ENCODE data around the gene KLHL6. TPM values are rescaled to one million over a fixed set of nuclear protein-coding genes. Genes with fewer than 3 reads are reported as not detected.

The KLHL6 gene
- total and polyA plus RNA-seq, 2 experiments from 2014 or later = 0.17 TPM; not detected in 1

DNA sequence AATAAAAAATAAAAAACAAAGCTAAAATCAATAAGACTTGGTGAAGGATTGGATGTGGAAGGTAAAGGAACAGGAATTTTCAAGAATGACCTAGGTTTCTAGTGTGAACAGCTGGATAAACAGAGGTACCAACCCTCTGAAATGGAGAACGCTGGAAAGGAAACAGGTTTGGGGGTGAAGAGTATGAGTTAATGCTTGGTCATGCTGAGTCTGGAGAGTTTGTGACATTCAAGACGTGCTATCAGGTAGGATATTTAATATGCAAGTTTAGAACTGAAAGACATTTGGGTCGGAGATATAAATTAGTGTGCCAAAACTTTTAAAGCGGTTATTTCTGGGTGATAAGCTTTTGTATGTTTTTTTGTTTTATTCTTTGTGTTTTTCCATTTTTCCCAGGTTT, 11.4 kb upstream of the KLHL6 start:
- Histone ChIP-seq H3K4me3 (no peak overlapping the region), H2AFZ (no peak overlapping the region), H4K20me1 (ENCODE audit: insufficient read depth, poor library complexity, severe bottlenecking) (no peaks in the 10 kb centered on the region), H3K27ac (no peak overlapping the region), H3K79me2 (no peaks in the 10 kb centered on the region), H3K4me1 (ENCODE audit: insufficient read depth) (no peaks in the 10 kb centered on the region), H3K36me3 (replicated peaks; ENCODE audit: insufficient read depth, low read depth) (no peaks in the 10 kb centered on the region), H3K9me3 (ENCODE audit: low read depth) (no peaks in the 10 kb centered on the region), H3K9me2 (replicated peaks; ENCODE audit: insufficient read depth) (no peaks in the 10 kb centered on the region), H3K4me2 (no peak overlapping the region), H3K27me3 (no peaks in the 10 kb centered on the region)
- 91% methylated on average over 4 of the region's 4 CpGs for whole genome bisulfite sequencing (ENCODE audit: low lambda C conversion rate, missing lambda C conversion rate)
- no peak for DNase-seq (ENCODE audit: low spot score)
- TF ChIP-seq, protein P1, sequence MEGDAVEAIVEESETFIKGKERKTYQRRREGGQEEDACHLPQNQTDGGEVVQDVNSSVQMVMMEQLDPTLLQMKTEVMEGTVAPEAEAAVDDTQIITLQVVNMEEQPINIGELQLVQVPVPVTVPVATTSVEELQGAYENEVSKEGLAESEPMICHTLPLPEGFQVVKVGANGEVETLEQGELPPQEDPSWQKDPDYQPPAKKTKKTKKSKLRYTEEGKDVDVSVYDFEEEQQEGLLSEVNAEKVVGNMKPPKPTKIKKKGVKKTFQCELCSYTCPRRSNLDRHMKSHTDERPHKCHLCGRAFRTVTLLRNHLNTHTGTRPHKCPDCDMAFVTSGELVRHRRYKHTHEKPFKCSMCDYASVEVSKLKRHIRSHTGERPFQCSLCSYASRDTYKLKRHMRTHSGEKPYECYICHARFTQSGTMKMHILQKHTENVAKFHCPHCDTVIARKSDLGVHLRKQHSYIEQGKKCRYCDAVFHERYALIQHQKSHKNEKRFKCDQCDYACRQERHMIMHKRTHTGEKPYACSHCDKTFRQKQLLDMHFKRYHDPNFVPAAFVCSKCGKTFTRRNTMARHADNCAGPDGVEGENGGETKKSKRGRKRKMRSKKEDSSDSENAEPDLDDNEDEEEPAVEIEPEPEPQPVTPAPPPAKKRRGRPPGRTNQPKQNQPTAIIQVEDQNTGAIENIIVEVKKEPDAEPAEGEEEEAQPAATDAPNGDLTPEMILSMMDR (IDR thresholded peaks at IDR 0.05; ENCODE audit: poor library complexity) = no peak
- TF ChIP-seq EZH2 (IDR thresholded peaks at IDR 0.05; ENCODE audit: borderline replicate concordance) (no peak), EZH2phosphoT487 (IDR thresholded peaks at IDR 0.05; ENCODE audit: low read depth, severe bottlenecking, unreplicated experiment) (no peak)

DNA sequence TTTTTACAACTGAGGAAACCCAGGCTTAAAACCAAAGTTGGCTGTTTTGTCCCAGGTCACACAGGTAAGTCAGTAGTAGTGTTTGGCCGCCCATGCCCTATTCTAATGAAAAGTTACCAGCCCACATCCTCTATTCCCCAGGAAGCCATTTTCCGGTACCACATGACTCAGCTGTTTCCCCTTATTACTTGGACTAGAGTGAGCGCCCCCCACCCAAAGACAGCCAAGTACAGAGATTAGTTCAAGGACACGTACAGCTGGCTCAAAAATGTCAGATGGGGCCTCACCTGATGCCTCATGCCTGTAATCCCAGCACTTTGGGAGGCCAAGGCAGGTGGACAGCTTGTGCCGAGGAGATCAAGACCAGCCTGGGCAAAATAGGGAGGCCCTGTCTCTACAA, 8.5 kb upstream of the KLHL6 start:
- WGBS (ENCODE audit: low lambda C conversion rate, missing lambda C conversion rate) = 84% methylated on average over 5 of the region's 5 CpGs
- no peak overlapping the region for H2AFZ ChIP-seq

DNA sequence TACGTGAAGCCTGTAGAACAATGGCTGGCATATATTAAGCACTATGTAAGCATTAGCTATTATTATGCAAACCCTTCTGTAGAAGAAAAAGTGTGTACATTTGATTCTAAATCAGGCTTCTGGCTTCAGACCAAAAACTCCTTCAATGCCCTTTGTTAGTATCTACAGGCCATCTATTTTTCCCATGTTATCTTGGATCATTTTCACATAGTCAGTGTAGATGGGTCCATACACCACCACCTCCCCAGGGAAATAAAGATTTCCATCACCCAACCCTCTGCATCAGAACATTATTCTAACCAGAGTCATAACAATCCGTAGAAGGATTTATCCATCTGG, 8.0 kb upstream of the KLHL6 start:
- H3K36me3 ChIP-seq (replicated peaks; ENCODE audit: insufficient read depth, low read depth) = no peaks in the 10 kb centered on the region
- 95% methylated on average over 2 of the region's 2 CpGs for WGBS (ENCODE audit: low lambda C conversion rate, missing lambda C conversion rate)
- no peak for TF ChIP-seq EZH2 (IDR thresholded peaks at IDR 0.05; ENCODE audit: borderline replicate concordance)
- no peak overlapping the region for H3K4me2 ChIP-seq
- no peaks in the 10 kb centered on the region for H3K79me2 ChIP-seq
- no peaks in the 10 kb centered on the region for H4K20me1 ChIP-seq (ENCODE audit: insufficient read depth, poor library complexity, severe bottlenecking)
- H3K9me2 ChIP-seq (replicated peaks; ENCODE audit: insufficient read depth) = no peaks in the 10 kb centered on the region
- no peak overlapping the region for H3K4me3 ChIP-seq
- no peak for DNase-seq (ENCODE audit: low spot score)
- no peak overlapping the region for H2AFZ ChIP-seq
- no peaks in the 10 kb centered on the region for H3K4me1 ChIP-seq (ENCODE audit: insufficient read depth)
- no peak overlapping the region for H3K27ac ChIP-seq
- H3K27me3 ChIP-seq = no peaks in the 10 kb centered on the region
- no peaks in the 10 kb centered on the region for H3K9me3 ChIP-seq (ENCODE audit: low read depth)

More for the DNA sequence above, 8.5 kb upstream of the KLHL6 start:
- no peaks in the 10 kb centered on the region for H3K27me3 ChIP-seq
- H3K4me3 ChIP-seq = no peak overlapping the region
- H4K20me1 ChIP-seq (ENCODE audit: insufficient read depth, poor library complexity, severe bottlenecking) = no peaks in the 10 kb centered on the region
- H3K79me2 ChIP-seq = no peaks in the 10 kb centered on the region
- H3K4me1 ChIP-seq (ENCODE audit: insufficient read depth) = no peaks in the 10 kb centered on the region
- TF ChIP-seq EZH2 (IDR thresholded peaks at IDR 0.05; ENCODE audit: borderline replicate concordance) (no peak), EZH2phosphoT487 (IDR thresholded peaks at IDR 0.05; ENCODE audit: low read depth, severe bottlenecking, unreplicated experiment) (no peak)
- TF ChIP-seq, protein P1 (IDR thresholded peaks at IDR 0.05; ENCODE audit: poor library complexity) = no peak
- H3K9me3 ChIP-seq (ENCODE audit: low read depth) = no peaks in the 10 kb centered on the region
- no peak for DNase-seq (ENCODE audit: low spot score)
- H3K27ac ChIP-seq = no peak overlapping the region
- no peaks in the 10 kb centered on the region for H3K9me2 ChIP-seq (replicated peaks; ENCODE audit: insufficient read depth)
- no peaks in the 10 kb centered on the region for H3K36me3 ChIP-seq (replicated peaks; ENCODE audit: insufficient read depth, low read depth)
- no peak overlapping the region for H3K4me2 ChIP-seq

DNA sequence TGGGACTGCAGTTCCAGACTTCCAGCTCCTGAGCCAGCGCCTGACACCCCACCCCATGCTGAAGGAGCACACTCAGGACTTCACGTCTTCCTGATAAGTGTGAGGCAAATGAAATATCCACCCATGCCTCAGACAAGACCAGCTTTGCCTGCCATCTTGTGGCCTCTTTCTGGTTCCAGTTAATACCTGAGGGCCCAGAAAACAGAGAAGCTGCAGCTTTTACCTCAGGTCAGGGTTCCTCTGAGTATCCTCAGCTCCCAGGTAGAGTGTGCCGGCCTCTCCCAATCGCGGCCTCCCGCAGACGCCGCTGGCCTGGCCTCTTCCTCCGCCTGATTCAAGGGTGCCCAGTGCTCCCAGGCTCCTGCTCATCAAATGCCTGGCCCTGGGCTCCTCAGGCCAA, 5.1 kb upstream of the KLHL6 start:
- no peaks in the 10 kb centered on the region for H4K20me1 ChIP-seq (ENCODE audit: insufficient read depth, poor library complexity, severe bottlenecking)
- no peak overlapping the region for H3K4me2 ChIP-seq
- no peak overlapping the region for H3K4me3 ChIP-seq
- no peaks in the 10 kb centered on the region for H3K4me1 ChIP-seq (ENCODE audit: insufficient read depth)
- H3K79me2 ChIP-seq = no peaks in the 10 kb centered on the region
- no peaks in the 10 kb centered on the region for H3K27me3 ChIP-seq
- 83% methylated on average over 9 of the region's 9 CpGs for WGBS (ENCODE audit: low lambda C conversion rate, missing lambda C conversion rate)
- no peak overlapping the region for H3K27ac ChIP-seq
- no peak overlapping the region for H2AFZ ChIP-seq
- DNase-seq (ENCODE audit: low spot score) = peak; percentile 46
- no peak for TF ChIP-seq EZH2phosphoT487 (IDR thresholded peaks at IDR 0.05; ENCODE audit: low read depth, severe bottlenecking, unreplicated experiment)
- TF ChIP-seq, protein P1 (IDR thresholded peaks at IDR 0.05; ENCODE audit: poor library complexity) = peak; percentile 35
- no peaks in the 10 kb centered on the region for H3K9me2 ChIP-seq (replicated peaks; ENCODE audit: insufficient read depth)
- H3K36me3 ChIP-seq (replicated peaks; ENCODE audit: insufficient read depth, low read depth) = no peaks in the 10 kb centered on the region
- no peaks in the 10 kb centered on the region for H3K9me3 ChIP-seq (ENCODE audit: low read depth)
